ENCODE results near the gene BTD. TPM values are rescaled to one million over a fixed set of nuclear protein-coding genes. Genes with fewer than 3 reads are reported as not detected.

The BTD gene
- total RNA-seq, 1 donor from 2014 or later: 6.9 TPM

GRCh38 chr3:15634671-15635070 is 33.1 kb downstream of the BTD start:
- intact Hi-C loops (cut with micrococcal nuclease): loop anchor here (5.0 kb wide), 1 partner anchor 318 kb away; no protein-coding TSS in a partner anchor

DNA sequence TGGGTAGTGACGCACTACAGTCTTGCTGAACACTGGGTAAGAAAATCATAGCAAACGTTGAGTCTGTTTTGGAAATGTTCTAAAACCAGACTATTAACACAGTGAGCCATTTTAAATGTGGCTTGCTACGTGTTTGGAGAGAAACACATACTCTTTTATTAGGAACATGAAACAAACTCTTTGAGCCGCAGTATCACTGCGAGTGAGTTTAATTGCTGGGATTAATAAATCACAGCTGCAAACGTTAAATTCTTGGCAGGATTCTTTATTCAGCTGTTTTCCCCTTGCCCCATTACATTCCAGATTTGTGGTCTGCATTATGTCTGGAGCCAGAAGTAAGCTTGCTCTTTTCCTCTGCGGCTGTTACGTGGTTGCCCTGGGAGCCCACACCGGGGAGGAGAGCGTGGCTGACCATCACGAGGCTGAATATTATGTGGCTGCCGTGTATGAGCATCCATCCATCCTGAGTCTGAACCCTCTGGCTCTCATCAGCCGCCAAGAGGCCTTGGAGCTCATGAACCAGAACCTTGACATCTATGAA is 33.6 kb downstream of the BTD start:
- intact Hi-C loops (cut with micrococcal nuclease): no loop called here

GRCh38 chr3:15636028-15636709 is 34.6 kb downstream of the BTD start:
- intact Hi-C loops (cut with micrococcal nuclease): loop anchor here (1.0 kb wide), 2 partner anchors 11 to 31 kb away; no protein-coding TSS in a partner anchor

DNA sequence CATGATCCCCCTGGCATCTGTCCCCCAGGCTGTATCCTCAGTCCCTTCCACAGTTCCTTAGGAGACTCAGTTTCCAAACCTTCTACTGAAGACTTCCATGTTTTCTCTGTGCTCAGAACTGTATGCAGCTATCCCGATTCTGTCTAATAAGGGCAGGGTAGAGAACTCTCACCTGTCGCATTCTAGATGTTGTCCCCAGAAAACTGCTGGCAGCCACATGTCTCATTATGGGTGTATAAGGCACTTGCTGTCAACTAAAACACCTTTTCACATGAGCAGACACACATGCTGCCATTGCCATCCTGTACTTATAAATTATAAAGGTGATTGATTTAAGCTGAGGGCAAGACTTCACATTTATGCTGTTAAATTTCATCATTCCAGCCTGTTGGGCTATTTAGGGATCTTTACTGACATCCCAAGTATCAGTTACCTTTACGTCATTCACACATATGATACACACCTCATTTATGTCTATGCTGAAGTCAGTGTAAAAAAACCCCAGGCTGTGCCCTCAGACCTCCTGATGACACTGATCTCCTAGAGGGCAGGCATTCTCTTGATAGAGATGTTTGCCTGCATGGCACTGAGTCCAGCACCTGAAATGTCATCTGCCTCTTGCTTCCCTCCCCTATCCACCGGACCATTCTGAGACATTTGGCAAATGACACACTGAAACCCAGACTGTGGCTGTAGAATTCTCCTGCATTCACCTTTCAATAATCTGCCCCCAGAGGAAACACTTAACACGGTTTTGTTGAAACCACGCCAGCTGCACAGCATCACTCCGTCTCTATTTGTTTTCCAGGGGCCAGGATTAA is 35.8 kb downstream of the BTD start:
- intact Hi-C loops (cut with micrococcal nuclease): no loop called here

- intact Hi-C loops (cut with micrococcal nuclease): no loop called here
These were observed 36.8 kb downstream of the BTD start for GRCh38 chr3:15638193-15638890.

GRCh38 chr3:15638891-15639262 is 37.3 kb downstream of the BTD start:
- intact Hi-C loops (cut with micrococcal nuclease): no loop called here

DNA sequence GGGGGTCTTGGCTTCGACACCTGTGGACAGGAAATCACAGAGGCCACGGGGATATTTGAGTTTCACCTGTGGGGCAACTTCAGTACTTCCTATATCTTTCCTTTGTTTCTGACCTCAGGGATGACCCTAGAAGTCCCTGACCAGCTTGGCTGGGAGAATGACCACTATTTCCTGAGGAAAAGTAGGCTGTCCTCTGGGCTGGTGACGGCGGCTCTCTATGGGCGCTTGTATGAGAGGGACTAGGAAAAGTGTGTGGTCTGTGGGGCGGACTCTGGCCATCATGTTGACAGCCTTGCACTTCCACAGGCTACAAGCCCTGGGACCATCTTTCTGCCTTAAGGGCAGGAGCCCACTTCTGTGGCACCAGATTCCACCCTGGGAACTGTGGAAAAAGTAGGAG is 43.7 kb downstream of the BTD start:
- intact Hi-C loops (cut with micrococcal nuclease): loop anchor here (5.0 kb wide), 1 partner anchor 37 kb away; no protein-coding TSS in a partner anchor

GRCh38 chr3:15645740-15646501 is 44.4 kb downstream of the BTD start:
- intact Hi-C loops (cut with micrococcal nuclease): loop anchor here (2.0 to 5.0 kb wide), 2 partner anchors 15 to 36 kb away; no protein-coding TSS in a partner anchor

DNA sequence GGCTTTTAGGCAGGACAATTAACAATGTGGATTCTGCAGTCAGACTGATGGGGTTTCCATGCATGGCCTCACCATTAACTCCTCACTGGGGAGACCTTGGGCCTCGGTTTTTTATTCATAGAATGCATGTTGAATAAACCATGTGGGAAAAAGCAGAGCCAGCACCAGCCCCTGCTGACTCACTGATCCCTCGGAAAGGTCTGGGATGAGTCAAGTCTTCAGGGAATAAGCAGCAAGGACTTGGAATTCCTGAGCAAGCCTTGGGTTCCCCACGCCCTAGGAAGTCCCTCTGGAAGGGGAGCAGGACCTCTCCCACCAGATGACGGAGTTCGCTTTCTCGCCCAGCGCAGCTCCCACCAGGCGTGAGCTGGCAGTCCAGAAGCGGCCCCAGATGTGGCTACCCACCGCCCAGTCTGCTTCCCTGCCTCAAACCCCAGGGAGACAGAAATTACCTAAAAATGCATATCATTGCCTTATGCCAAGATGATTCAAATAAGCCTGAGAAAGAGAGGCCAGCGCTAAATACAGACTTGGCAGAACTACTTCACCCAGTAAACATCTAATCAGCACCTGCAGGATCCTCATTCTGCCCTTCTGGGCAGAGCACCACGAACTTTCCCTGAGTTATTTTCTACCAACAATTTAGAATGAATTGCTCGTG is 45.4 kb downstream of the BTD start:
- intact Hi-C loops (cut with micrococcal nuclease): loop anchor here (1.0 to 5.0 kb wide), 7 partner anchors 11 to 151 kb away; partner anchors contain the start of genes BTD and HACL1

GRCh38 chr3:15647611-15648167 is 46.1 kb downstream of the BTD start:
- intact Hi-C loops (cut with micrococcal nuclease): loop anchor here (1.0 to 5.0 kb wide), 7 partner anchors 11 to 151 kb away; partner anchors contain the start of genes BTD and HACL1

DNA sequence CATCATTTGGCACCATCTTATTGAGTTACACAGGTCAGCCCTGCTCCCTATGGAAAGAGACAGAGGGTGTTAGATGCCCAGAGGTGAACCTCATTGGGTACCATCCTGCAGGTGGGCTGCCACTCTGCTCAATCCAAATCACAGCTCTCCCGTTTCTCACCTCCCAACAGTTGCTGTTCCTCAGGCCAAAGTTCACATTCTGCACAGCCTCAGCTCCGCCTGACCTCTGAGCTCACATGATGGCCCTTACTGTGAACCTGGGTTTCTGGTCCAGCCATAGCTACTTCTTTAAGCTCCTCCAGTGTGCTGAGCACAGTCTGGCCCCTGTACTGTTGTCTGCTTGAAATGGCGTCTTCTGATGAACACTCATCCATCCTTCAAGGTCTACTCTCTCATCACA is 47.8 kb downstream of the BTD start:
- intact Hi-C loops (cut with micrococcal nuclease): loop anchor here (5.0 kb wide), 1 partner anchor 33 kb away; no protein-coding TSS in a partner anchor

DNA sequence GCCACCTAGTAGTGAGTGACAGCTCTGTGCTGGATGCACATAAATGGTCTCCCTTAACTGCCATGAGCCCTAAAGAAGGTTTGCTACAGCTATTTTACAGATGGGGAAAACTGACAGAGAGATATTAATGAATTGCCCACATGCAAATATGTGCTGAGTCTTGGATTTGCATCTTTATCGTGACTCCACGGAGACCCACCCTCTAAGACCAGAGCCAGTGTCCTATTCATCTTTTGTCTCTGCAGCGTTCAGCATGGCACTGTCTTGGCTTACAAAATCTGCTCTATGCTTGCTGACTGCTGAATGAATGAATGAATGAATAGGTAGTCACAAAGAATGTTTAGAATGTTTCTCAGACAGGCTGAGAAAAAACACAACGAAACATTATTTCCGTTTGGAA is 48.3 kb downstream of the BTD start:
- intact Hi-C loops (cut with micrococcal nuclease): loop anchor here (5.0 kb wide), 1 partner anchor 32 kb away; no protein-coding TSS in a partner anchor

GRCh38 chr3:15651396-15651795 is 49.9 kb downstream of the BTD start:
- intact Hi-C loops (cut with micrococcal nuclease): no loop called here

GRCh38 chr3:15653321-15653720 is 51.8 kb downstream of the BTD start:
- intact Hi-C loops (cut with micrococcal nuclease): no loop called here

GRCh38 chr3:15654127-15654526 is 52.6 kb downstream of the BTD start:
- intact Hi-C loops (cut with micrococcal nuclease): no loop called here

GRCh38 chr3:15654891-15655290 is 53.3 kb downstream of the BTD start:
- intact Hi-C loops (cut with micrococcal nuclease): no loop called here

DNA sequence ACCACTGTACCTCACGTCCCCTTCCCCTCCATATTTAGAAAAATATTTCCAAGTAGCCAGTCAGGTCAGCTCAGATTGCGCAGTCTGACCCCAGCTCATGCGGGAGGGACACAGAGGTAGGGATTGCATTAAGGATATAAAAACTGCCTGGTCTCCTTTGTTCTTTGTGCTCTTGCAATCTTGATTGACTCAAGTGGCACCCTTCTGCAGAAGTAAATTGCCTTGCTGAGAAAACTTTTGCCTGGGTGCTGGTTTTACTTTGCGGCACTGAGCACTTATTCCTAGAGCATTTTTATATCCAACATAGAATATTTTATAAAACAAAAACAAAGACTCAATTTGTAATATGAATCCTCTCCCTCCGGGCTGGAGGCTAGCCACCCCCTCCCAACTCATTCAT is 54.8 kb downstream of the BTD start:
- intact Hi-C loops (cut with micrococcal nuclease): no loop called here

DNA sequence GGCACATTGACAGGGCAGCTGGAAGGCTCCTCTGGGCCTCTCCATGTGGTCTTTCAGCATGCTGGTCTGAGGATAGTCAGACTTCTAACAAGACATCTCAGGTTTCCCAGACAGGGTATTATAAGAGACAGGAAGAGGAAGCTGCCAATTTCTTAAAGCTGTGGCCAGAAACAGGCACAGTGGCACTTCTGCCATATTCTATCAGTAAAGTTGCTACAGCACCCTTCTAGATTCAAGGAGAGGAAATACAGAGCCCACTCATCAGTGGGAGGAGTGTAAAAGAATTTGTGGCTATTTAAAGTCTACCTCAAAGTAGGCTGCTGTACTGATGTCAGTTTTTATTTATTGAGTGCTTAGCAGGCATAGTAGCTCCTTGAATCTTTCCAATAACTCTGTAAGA is 55.5 kb downstream of the BTD start:
- intact Hi-C loops (cut with micrococcal nuclease): no loop called here

DNA sequence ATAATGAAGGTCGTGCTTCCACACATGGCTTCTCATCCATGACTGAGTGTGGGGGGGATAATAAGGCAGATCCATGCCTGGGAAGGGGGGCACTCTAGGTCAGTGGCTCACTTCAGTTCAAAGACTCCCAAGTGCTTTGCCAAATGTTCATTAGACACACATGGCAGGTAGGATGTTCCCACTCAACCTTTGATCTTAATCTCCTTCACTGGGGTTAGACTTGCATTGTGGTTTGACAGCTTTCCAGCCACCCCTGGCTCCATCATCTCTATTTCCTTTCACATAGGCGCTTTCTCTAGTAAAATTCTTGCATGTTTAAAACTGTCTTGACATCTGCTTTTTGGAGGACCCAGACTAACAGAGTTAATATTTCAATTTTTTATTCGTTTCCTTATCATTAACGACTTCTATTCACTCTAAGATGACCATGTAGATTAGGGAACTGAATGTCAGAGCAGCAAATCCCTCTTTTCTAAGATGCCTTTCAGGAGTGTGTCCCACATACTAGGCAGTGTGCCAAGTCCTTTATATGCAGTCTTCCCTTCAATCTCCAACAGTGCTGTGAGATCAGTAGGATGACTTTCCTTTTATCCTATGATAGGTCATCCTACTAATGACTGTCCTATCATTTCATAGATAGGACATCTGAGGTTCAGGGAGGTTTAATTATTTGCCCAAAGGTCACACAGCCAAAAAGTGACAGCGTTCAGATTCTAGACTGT is 57.9 kb downstream of the BTD start:
- intact Hi-C loops (cut with micrococcal nuclease): no loop called here

Data from T-helper 1 cell treated with Interleukin-12 subunit alpha and Interleukin-12 subunit beta and Interleukin-4 antibody, amounts not matched to agents 30 ng/mL and 1 ng/mL, for 36 hours (primary cell).